ENCODE measurements around the gene TRAP1.

The TRAP1 gene

DNA sequence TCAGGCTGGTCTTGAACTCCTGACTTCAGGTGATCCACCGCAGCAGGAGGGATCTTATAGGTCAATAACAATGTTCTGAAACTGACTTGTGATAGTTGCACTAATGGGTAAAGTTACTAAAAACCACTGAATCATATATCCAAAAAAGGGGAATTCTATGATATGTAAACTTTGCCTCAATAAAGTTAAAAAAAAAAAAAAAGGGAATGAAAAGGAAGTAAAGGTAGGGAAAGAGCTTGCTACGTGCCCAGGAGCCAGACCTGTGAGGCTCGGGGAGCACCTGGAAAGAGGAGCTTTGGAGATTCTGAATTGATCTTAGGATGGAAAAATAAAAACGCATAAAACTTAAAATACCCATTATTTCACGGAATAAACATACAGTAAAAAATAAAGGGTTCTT, 20.8 kb upstream of the TRAP1 start:
- Histone ChIP-seq H3K9me3 (ENCODE audit: control insufficient read depth in 2 of 2, low read length in 2 of 2) (no peaks in the 10 kb centered on the region), H3K27me3 (ENCODE audit: control insufficient read depth in 2 of 2, insufficient read depth in 2 of 2, low read length in 2 of 2) (no peaks in the 10 kb centered on the region), H3K4me3 (ENCODE audit: low read length in 2 of 2) (no peak overlapping the region), H3K9ac (ENCODE audit: low read depth in 1 of 2, low read length in 2 of 2) (no peak overlapping the region), H3K4me1 (ENCODE audit: control insufficient read depth in 2 of 2, insufficient read depth in 2 of 2, low read length in 2 of 2) (peaks cover 3% of the 10 kb centered on the region in 2 donors), H3K27ac (ENCODE audit: low read depth in 2 of 2, low read length in 2 of 2) (no peak overlapping the region), H3K36me3 (ENCODE audit: control insufficient read depth in 2 of 2, insufficient read depth in 2 of 2, low read length in 2 of 2) (peaks cover 75 to 78% of the 10 kb centered on the region in 2 donors)

- Histone ChIP-seq H3K27me3 (ENCODE audit: control insufficient read depth in 2 of 2, insufficient read depth in 2 of 2, low read length in 2 of 2) (no peaks in the 10 kb centered on the region), H3K27ac (ENCODE audit: low read depth in 2 of 2, low read length in 2 of 2) (no peak overlapping the region), H3K9ac (ENCODE audit: low read depth in 1 of 2, low read length in 2 of 2) (no peak overlapping the region), H3K9me3 (ENCODE audit: control insufficient read depth in 2 of 2, low read length in 2 of 2) (no peaks in the 10 kb centered on the region), H3K4me1 (ENCODE audit: control insufficient read depth in 2 of 2, insufficient read depth in 2 of 2, low read length in 2 of 2) (no peaks in the 10 kb centered on the region), H3K4me3 (ENCODE audit: low read length in 2 of 2) (no peak overlapping the region), H3K36me3 (ENCODE audit: control insufficient read depth in 2 of 2, insufficient read depth in 2 of 2, low read length in 2 of 2) (peaks cover 71 to 73% of the 10 kb centered on the region in 2 donors)
Measured at GRCh38 chr16:3737181-3737580, 19.9 kb upstream of the TRAP1 start.

DNA sequence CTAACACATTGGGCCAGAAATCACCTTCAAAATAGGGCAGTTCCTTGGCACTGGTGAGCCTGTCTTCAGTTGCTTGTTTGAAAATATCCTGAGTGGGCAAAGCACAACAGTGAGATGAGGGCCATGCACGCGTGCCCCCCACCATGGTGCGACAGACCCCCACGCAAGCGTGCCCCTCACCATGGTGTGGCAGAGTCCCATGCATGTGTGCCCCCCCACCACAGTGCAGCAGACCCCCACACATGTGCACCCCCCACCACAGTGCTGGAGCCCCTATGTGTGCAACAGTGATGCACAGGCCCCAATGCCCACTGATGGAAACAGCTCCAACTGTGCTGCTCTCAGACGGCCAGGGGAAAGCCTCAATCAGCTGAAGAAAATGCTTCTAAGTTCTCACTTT, 18.8 kb upstream of the TRAP1 start:
- H3K9ac ChIP-seq (ENCODE audit: low read depth in 1 of 2, low read length in 2 of 2), result no peak overlapping the region
- no peaks in the 10 kb centered on the region for H3K4me1 ChIP-seq (ENCODE audit: control insufficient read depth in 2 of 2, insufficient read depth in 2 of 2, low read length in 2 of 2)
- no peak overlapping the region for H3K4me3 ChIP-seq (ENCODE audit: low read length in 2 of 2)
- peaks cover 78 to 81% of the 10 kb centered on the region in 2 donors for H3K36me3 ChIP-seq (ENCODE audit: control insufficient read depth in 2 of 2, insufficient read depth in 2 of 2, low read length in 2 of 2)
- H3K27me3 ChIP-seq (ENCODE audit: control insufficient read depth in 2 of 2, insufficient read depth in 2 of 2, low read length in 2 of 2), result no peaks in the 10 kb centered on the region
- H3K27ac ChIP-seq (ENCODE audit: low read depth in 2 of 2, low read length in 2 of 2), result no peak overlapping the region
- H3K9me3 ChIP-seq (ENCODE audit: control insufficient read depth in 2 of 2, low read length in 2 of 2), result no peaks in the 10 kb centered on the region

GRCh38 chr16:3735541-3735940, 18.2 kb upstream of the TRAP1 start:
- Histone ChIP-seq H3K4me1 (ENCODE audit: control insufficient read depth in 2 of 2, insufficient read depth in 2 of 2, low read length in 2 of 2) (no peaks in the 10 kb centered on the region), H3K9ac (ENCODE audit: low read depth in 1 of 2, low read length in 2 of 2) (no peak overlapping the region), H3K27ac (ENCODE audit: low read depth in 2 of 2, low read length in 2 of 2) (no peak overlapping the region), H3K27me3 (ENCODE audit: control insufficient read depth in 2 of 2, insufficient read depth in 2 of 2, low read length in 2 of 2) (no peaks in the 10 kb centered on the region), H3K36me3 (ENCODE audit: control insufficient read depth in 2 of 2, insufficient read depth in 2 of 2, low read length in 2 of 2) (peaks cover 77 to 81% of the 10 kb centered on the region in 2 donors), H3K4me3 (ENCODE audit: low read length in 2 of 2) (no peak overlapping the region), H3K9me3 (ENCODE audit: control insufficient read depth in 2 of 2, low read length in 2 of 2) (no peaks in the 10 kb centered on the region)

- H3K9me3 ChIP-seq (ENCODE audit: control insufficient read depth in 2 of 2, low read length in 2 of 2), result no peaks in the 10 kb centered on the region
- peaks cover 80 to 81% of the 10 kb centered on the region in 2 donors for H3K36me3 ChIP-seq (ENCODE audit: control insufficient read depth in 2 of 2, insufficient read depth in 2 of 2, low read length in 2 of 2)
- no peak overlapping the region for H3K9ac ChIP-seq (ENCODE audit: low read depth in 1 of 2, low read length in 2 of 2)
- no peak overlapping the region for H3K4me3 ChIP-seq (ENCODE audit: low read length in 2 of 2)
- no peaks in the 10 kb centered on the region for H3K27me3 ChIP-seq (ENCODE audit: control insufficient read depth in 2 of 2, insufficient read depth in 2 of 2, low read length in 2 of 2)
- H3K27ac ChIP-seq (ENCODE audit: low read depth in 2 of 2, low read length in 2 of 2), result no peak overlapping the region
- no peaks in the 10 kb centered on the region for H3K4me1 ChIP-seq (ENCODE audit: control insufficient read depth in 2 of 2, insufficient read depth in 2 of 2, low read length in 2 of 2)
Measured at GRCh38 chr16:3734758-3735221, 17.5 kb upstream of the TRAP1 start.

GRCh38 chr16:3734084-3734757, 16.9 kb upstream of the TRAP1 start:
- peaks cover 80 to 81% of the 10 kb centered on the region in 2 donors for H3K36me3 ChIP-seq (ENCODE audit: control insufficient read depth in 2 of 2, insufficient read depth in 2 of 2, low read length in 2 of 2)
- no peak overlapping the region for H3K27ac ChIP-seq (ENCODE audit: low read depth in 2 of 2, low read length in 2 of 2)
- H3K9ac ChIP-seq (ENCODE audit: low read depth in 1 of 2, low read length in 2 of 2), result no peak overlapping the region
- H3K9me3 ChIP-seq (ENCODE audit: control insufficient read depth in 2 of 2, low read length in 2 of 2), result no peaks in the 10 kb centered on the region
- no peak overlapping the region for H3K4me3 ChIP-seq (ENCODE audit: low read length in 2 of 2)
- no peaks in the 10 kb centered on the region for H3K27me3 ChIP-seq (ENCODE audit: control insufficient read depth in 2 of 2, insufficient read depth in 2 of 2, low read length in 2 of 2)
- no peaks in the 10 kb centered on the region for H3K4me1 ChIP-seq (ENCODE audit: control insufficient read depth in 2 of 2, insufficient read depth in 2 of 2, low read length in 2 of 2)

DNA sequence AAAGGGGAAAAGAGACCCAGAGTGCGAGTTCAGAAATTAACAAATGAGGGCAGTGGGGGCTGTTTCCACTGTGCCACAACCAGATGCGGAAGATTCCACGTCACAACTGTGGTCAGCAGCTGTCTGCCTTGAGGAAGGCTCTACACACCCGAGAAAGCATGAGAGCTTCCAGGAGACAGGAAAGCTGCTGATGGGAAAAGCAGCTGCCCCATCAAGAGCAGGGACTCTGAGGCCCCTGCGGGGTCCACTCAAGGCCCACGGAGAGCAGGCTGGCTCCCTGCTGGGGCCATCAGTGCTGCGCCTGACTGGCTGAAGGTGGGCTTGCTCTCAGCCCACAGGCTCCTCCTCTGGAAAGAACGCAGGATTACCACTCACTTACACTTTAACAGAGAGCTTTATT, 14.8 kb upstream of the TRAP1 start:
- Histone ChIP-seq H3K27me3 (ENCODE audit: control insufficient read depth in 2 of 2, insufficient read depth in 2 of 2, low read length in 2 of 2) (no peaks in the 10 kb centered on the region), H3K9me3 (ENCODE audit: control insufficient read depth in 2 of 2, low read length in 2 of 2) (no peaks in the 10 kb centered on the region), H3K9ac (ENCODE audit: low read depth in 1 of 2, low read length in 2 of 2) (no peak overlapping the region), H3K4me1 (ENCODE audit: control insufficient read depth in 2 of 2, insufficient read depth in 2 of 2, low read length in 2 of 2) (no peaks in the 10 kb centered on the region), H3K4me3 (ENCODE audit: low read length in 2 of 2) (no peak overlapping the region), H3K36me3 (ENCODE audit: control insufficient read depth in 2 of 2, insufficient read depth in 2 of 2, low read length in 2 of 2) (peaks cover 81 to 83% of the 10 kb centered on the region in 2 donors), H3K27ac (ENCODE audit: low read depth in 2 of 2, low read length in 2 of 2) (no peak overlapping the region)

- H3K4me1 ChIP-seq (ENCODE audit: control insufficient read depth in 2 of 2, insufficient read depth in 2 of 2, low read length in 2 of 2), result no peaks in the 10 kb centered on the region
- H3K9ac ChIP-seq (ENCODE audit: low read depth in 1 of 2, low read length in 2 of 2), result no peak overlapping the region
- no peak overlapping the region for H3K4me3 ChIP-seq (ENCODE audit: low read length in 2 of 2)
- H3K27ac ChIP-seq (ENCODE audit: low read depth in 2 of 2, low read length in 2 of 2), result no peak overlapping the region
- H3K9me3 ChIP-seq (ENCODE audit: control insufficient read depth in 2 of 2, low read length in 2 of 2), result no peaks in the 10 kb centered on the region
- no peaks in the 10 kb centered on the region for H3K27me3 ChIP-seq (ENCODE audit: control insufficient read depth in 2 of 2, insufficient read depth in 2 of 2, low read length in 2 of 2)
- peaks cover 73 to 79% of the 10 kb centered on the region in 2 donors for H3K36me3 ChIP-seq (ENCODE audit: control insufficient read depth in 2 of 2, insufficient read depth in 2 of 2, low read length in 2 of 2)
Measured at GRCh38 chr16:3731126-3731935, 14.0 kb upstream of the TRAP1 start.

GRCh38 chr16:3730161-3731125, 13.1 kb upstream of the TRAP1 start:
- H3K4me1 ChIP-seq (ENCODE audit: control insufficient read depth in 2 of 2, insufficient read depth in 2 of 2, low read length in 2 of 2), result no peaks in the 10 kb centered on the region
- no peak overlapping the region for H3K27ac ChIP-seq (ENCODE audit: low read depth in 2 of 2, low read length in 2 of 2)
- H3K9me3 ChIP-seq (ENCODE audit: control insufficient read depth in 2 of 2, low read length in 2 of 2), result no peaks in the 10 kb centered on the region
- no peaks in the 10 kb centered on the region for H3K27me3 ChIP-seq (ENCODE audit: control insufficient read depth in 2 of 2, insufficient read depth in 2 of 2, low read length in 2 of 2)
- H3K36me3 ChIP-seq (ENCODE audit: control insufficient read depth in 2 of 2, insufficient read depth in 2 of 2, low read length in 2 of 2), result peaks cover 69 to 70% of the 10 kb centered on the region in 2 donors
- H3K4me3 ChIP-seq (ENCODE audit: low read length in 2 of 2), result no peak overlapping the region
- H3K9ac ChIP-seq (ENCODE audit: low read depth in 1 of 2, low read length in 2 of 2), result no peak overlapping the region
